Fibroblast of gingiva (primary cell): ENCODE measurements around the gene RGS18.
A peak's percentile ranks its signal among the peaks of the same experiment; 100 is the strongest.
"Not testable (repeated sequence)": the region's sequence is repeated elsewhere in the genome, so short reads cannot be mapped to it uniquely, and the experiment has no call there.

Experiments used
- DNase-seq: peaks from one replicate; pipeline ENCODE4 v3.0.0-alpha.2; 2011; ENCODE audit warnings: low read depth

Gene RGS18

DNA sequence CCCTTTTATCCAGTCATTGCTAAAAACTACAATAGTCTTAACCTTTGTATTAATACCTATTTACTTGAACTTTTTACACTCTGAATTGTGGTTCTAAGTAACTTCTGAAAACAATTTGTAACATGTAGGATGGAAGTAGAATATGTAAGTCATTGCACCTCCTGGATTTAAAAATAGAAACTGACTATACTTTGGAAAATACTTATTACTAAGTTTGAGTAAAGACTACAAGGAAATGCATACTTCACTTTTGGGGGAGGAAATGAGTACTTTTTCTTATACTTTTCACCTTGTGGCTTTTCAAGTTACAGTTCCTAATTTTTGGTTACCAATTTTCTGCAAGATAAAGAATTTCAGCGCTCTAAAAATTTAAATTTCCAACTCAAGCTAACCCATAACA is 8.7 kb downstream of the RGS18 start:
- DNase-seq = no peak

DNA sequence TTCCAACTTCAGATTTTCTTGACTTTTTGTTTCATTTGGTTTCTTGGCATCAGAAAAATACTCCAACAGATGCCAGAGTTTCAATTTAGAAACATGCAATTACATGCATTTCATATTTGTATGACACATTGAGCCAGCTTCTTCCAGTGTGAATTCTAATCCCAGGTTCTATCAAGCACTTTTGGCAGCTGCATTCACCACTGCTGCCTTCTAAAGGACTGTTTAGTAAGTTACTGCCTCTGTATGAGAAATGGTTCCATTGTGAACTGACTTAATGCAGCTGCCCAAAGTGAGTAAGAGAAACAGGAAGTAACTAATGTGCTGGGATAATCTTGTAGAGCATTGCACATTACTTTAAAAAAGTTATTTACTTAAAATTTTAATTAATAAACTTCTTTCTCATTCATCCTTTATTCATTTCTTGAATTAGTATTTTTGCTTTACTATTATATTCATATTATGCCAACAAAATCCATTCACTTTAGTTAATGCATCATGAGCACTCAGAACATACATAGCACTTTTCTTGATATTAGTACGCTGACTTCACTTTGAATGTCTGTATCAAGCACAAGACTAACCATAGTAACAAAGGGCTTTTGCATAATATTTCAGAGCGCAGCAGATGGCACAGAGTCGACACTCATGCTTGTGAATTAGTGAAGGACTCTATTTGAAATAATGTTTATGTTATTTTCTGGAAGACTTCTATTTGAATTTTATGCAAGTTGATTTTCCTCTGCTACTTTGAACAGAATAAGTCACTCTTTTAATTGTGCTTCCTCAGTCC is 9.8 kb downstream of the RGS18 start:
- DNase-seq = no peak

DNA sequence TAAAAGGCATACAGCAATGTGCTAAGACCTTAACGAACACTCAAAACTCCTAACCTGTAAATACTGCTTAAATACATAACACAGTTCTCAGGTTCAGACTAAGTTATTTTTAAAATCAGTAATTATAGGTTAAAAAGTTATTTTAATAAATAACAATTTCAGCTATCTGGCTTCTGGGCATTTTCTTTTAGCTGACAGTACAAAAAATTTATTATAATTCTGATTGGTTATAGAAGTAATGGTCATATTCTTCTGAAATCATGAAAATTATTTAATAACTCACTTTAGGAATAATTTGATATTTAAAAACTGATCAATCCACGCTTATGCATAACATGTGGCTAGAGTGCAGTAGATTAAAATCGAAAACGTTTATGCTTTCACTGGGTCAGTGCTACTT is 10.7 kb downstream of the RGS18 start:
- DNase-seq = no peak

- no peak for DNase-seq
These were observed 12.1 kb downstream of the RGS18 start for GRCh38 chr1:192170196-192170984.

DNA sequence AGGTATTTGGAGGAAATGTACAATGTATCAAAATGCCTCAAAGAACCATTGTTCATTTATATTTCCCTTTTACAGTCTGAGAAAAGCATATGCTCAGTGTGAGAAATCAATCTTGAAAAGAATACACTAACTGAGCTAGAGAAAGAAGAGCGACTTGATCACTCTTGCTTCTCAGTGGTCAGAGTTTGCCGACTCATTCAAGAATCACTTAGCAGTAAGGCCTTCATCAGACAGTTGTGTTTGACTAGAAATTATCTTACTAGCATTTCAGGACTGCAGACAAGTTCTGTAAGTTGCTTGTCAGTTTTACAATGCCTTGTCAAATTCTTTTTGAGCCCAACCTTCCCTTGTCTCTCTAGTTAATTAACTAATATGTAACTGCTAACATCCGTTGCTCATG is 12.9 kb downstream of the RGS18 start:
- no peak for DNase-seq

DNA sequence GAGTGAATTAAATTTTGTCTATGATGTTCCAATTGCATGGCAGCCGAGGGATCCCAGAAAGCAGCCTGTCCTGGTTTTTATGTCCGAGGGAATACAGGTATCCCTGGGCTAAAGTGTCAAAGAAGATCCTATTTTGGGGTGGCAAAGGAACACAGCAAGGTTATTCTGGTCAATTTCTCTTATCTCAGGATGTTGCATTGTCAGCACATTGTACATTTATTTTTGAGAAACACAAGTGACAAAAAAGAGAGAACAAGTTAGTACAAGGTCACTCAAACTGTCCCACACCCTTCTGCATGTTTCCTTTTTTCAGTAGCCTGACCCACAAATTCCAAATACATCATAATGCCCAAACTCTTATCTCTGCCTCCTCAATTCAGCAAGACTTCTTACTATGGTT is 17.7 kb downstream of the RGS18 start:
- DNase-seq = no peak

DNA sequence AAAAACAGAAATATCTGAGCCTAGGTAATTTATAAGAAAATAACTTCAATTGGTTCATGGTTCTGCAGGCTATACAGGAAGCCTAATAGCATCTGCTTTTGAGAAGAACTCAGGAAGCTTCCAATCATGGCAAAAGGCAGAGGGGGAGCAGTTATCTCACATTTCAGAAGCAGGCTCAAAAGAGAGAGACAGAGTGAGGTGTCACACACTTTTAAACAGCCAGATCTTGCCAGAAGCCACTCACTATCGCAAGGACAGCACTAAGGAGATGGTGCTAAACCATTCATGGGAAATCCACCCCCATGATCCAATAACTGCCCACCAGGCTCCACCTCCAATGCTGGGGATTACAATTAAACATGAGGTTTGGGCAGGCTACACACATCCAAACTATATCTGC is 25.5 kb downstream of the RGS18 start:
- DNase-seq = no peak

DNA sequence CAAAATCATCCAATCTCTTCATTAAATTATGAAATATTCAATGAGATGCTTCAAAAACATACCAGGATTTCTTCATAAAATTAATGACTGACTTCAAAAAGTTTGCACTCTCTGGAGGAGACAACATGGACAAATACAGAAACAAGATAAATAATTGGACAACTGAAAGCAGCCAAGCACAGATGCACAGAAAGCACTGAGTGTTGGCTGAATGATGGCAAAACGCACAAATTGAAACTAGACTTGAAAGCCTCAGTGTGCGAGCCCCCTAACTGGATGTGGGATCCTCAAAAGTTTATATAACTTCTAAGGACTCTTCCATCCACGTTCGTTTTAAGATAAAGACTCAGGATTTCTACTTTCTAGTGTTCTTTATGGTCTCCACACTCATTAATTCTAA is 27.9 kb downstream of the RGS18 start:
- DNase-seq = no peak

GRCh38 chr1:192190066-192190465 is 31.8 kb downstream of the RGS18 start:
- DNase-seq = no peak

DNA sequence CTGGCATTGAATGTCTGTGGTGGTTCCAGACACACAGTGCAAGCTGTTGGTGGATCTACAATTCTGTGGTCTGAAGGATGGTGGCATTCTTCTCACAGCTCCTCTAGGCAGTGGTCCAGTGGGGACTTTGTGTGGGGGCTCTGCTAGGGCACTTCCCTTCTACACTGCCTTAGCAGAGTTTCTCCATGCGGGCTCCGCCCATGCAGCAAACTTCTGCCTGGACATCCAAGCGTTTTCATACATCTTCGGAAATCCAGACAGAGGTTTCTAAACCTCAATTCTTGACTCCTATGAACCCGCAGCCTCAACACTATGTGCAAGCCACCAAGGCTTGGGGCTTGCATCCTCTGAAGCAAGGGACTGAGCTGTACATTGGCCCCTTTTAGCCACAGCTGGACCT is 43.0 kb downstream of the RGS18 start:
- no peak for DNase-seq

DNA sequence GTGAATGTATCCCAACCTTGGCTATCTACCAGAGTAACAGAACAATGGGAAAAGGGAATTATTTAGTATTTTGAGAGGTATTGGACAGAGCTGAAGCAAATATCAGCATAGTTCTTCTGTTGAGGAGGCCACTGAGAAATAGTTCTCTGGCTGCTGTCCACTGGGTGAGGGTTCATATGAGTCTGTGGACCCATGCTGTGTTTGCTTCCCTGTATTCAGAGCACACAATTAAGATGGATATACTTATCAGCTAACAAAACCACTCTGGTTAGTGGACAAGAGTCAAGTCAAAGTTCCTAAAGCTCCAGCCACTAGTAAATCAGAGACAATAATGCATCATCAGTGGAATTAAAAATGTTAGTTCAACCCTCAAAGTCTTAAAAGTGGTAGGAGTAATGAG is 66.1 kb downstream of the RGS18 start:
- DNase-seq = no peak

DNA sequence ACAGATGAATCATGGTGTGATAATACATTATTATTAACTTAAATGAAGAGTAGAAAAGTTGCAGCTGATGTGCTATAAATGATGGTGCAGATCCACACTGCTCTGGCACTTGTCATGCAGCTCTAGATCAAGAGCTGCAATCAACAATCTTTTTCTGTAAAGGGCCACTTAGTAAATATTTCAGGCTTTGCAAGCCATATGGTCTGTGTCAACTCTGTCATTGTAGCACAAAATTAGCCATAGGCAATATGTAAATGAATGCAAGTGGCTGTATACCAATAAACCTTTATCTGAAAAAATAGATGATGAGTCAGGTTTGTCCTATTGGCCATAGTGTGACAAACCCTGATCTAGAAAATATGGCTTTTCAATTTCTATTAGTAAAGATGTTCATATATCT is 66.6 kb downstream of the RGS18 start:
- DNase-seq = no peak

GRCh38 chr1:192225266-192225665 is 67.0 kb downstream of the RGS18 start:
- no peak for DNase-seq

- DNase-seq = peak; percentile 3
These were observed 67.4 kb downstream of the RGS18 start for GRCh38 chr1:192225703-192226102.

DNA sequence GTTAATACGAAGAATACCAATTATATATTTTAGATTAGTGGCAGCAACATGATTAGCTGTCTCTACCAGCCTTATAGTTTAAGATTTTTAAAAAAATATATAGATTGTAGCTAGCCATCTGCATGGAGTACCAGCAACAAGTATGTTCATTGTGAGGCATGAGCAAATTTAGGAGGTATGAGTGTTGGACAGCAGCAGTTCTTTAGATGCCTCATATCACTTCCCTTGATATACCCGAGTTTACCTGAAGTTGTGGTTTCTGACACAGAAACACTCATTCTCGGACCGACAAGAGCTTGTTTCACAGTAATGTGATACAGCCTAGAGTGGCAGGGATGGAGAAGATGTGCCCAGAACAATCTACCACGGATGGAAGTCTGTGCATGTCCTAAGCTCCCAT is 69.1 kb downstream of the RGS18 start:
- DNase-seq = no peak

- DNase-seq = not testable (repeated sequence)
These were observed 69.7 kb downstream of the RGS18 start for GRCh38 chr1:192227980-192228379.

DNA sequence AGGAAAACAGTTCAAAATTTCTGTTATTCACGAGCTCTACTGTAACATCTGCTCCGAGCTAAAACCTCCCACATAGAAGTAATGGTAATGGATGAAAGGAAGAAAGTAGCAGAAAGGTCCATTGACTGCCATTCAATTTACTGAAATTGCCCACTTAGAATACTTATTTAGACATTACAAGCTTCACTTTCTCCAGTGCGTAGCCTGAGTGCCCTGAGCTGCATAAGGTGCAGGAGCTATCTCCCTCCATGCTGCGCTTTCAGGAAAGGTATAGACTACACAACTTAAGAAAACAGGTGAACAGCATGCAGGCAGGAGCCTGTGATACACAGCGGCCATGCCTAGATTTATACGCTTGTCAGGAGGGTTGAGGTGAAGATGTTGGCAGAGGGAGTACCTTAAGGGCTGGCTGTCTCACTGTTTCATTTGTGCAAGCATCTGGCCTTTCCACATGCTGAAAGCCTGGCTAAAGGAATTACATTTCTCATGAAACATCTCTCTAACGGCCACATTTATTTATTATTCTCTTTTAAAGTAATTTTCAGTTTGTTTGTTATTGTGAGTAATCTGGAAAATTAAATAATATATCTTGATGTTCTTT is 74.7 kb downstream of the RGS18 start:
- DNase-seq = no peak

- no peak for DNase-seq
These were observed 76.9 kb downstream of the RGS18 start for GRCh38 chr1:192235127-192235526.
